Anterior cingulate cortex (tissue), 58 donors: Measurements from ENCODE around the gene TXNRD1.
"Not testable (repeated sequence)": the region's sequence is repeated elsewhere in the genome, so short reads cannot be mapped to it uniquely, and the experiment has no call there.

Experiments
- DNase-seq, 58 donors: peaks; one replicate each; lab custom pipeline; 2025; lab: John Stamatoyannopoulos, UW

The TXNRD1 gene

GRCh38 chr12:104384141-104384880, 168.7 kb downstream of the TXNRD1 start:
- DNase-seq: no peak

DNA sequence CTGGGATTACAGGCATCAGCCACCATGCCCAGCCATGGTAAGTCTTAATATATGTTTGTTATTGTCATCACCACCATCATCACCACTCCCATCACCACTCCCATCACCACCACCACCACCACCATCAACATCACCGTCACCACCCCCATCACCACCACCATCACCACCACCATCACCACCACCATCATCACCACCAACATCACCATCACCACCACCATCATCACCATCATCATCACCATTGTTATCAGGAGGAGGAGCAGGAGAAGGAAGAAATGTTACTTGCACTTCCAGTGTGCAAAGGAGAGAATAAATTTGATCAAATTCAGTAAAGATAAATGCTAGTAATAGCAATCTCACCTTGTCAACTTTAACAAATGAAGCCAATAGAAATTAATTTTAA, 169.9 kb downstream of the TXNRD1 start:
- DNase-seq: no peak

- no peak for DNase-seq
These were observed 170.9 kb downstream of the TXNRD1 start for GRCh38 chr12:104386461-104386860.

DNA sequence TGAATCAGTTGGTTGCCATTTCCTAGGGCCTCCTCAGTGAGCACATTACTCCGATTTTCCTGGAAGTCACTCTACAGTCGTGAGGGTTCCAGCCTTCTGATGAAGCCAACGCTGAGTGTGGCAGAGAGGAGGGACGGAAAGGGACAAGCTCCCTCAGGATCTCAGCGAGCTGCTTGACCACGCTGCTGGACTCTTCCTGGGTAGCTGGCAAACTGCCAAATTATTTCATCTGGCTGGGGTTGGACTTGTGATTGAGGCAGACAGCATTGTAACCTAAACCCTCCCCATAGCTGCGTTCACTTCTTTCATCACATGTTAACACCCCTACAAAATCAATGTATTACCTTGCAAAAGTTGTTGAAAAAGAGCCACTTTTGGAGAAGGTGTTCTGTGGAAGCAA, 171.6 kb downstream of the TXNRD1 start:
- DNase-seq: no peak

DNA sequence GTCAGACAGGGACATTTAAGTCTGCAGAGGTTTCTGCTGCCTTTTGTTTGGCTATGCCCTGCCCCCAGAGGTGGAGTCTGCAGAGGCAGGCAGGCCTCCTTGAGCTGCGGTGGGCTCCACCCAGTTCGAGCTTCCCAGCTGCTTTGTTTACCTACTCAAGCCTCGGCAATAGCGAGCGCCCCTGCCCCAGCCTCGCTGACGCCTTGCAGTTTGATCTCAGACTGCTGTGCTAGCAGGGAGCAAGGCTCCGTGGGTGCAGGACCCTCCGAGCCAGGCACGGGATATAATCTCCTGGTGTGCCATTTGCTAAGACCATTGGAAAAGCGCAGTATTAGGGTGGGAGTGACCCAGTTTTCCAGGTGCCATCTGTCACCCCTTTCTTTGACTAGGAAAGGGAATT, 178.5 kb downstream of the TXNRD1 start:
- DNase-seq: not testable (repeated sequence)
